ENCODE measurements around the gene SLC5A10. TPM values are rescaled to one million over a fixed set of nuclear protein-coding genes. Genes with fewer than 3 reads are reported as not detected.

The SLC5A10 gene
- total RNA-seq, result 0.13 TPM in 1 of 2 replicates, not detected in the other

GRCh38 chr17:18951941-18952842 lies at the start of gene SLC5A10:
Gene SLC5A10 (plus strand): TSS chr17:18952165. CDS start chr17:18952206, 41 bp downstream.

DNA sequence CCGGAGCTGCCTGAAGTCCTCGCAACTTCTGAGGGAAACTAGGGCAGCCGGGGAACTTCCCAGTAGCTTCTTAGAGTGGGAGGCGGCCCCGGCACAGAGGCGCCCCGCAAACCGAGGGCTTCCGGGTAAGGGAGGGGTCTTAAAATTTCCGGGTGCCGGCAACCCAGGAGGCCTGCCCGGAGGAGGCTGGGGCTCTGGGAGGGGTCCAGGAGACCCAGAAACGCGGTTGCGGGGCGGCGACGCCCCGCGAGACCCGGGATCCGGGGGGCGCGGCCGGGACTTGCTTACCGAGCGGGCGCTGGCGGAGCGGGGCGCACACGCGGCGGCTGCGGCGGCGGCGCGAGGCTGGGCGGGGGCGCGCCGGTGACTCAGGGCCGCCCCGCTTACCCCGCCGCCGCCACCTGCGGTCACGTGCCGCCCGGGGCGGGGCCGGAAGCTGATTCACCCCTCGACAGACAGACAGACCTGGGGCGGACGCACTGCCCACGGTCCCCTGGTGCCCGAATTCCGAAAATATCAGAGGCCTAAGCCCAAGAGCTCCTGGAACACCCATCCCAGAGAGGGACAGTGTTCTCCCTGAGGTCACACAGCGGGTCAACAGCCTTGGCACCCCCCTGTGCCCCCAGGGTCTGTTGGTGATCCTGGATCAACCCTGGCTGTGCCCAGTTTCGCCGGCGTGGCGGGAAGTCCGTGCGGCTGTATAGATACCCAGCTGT lies 52.6 kb downstream of the SLC5A10 start, which contains the start of gene FAM83G:
TSS of gene FAM83G (minus strand) at position 344 of the 716 bp plus-strand sequence. CDS start 723 bp downstream, outside the sequence.

DNA sequence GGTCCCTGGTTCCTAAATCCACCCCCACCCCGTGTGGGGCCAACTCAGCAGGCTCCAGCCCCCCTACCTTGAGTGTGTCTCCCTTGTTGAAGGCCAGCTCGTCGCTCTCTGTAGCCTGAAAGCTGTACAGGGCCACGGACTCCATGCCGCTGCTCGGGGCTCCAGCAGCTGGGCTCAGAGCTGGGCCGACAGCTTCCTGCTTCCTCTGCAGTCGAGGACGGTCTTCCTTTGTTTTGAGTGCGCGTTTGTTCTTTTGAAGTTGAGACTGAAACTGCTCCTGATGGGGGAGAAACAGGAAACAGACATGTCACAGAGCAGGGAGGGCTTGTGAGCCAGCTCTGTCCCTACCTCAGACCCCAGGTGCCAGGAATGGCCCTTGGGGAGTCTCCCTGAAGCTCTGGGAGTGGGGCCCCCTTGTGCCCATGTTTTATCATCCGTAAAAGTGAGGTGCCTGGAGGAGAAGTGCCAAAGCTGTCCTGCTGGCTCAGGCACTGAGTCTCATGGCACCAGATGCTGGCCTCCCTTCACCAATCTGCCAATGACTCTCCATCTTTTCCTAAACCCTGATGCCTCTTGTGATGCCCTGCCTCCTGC lies 94.9 kb downstream of the SLC5A10 start, which contains the start of gene GRAP:
TSS of gene GRAP (minus strand) at position 176 of the 594 bp plus-strand sequence. CDS start at position 145, 31 bp downstream.

Other genes starting within 250 kb of the SLC5A10 start
- not detected in 2 replicates for gene FBXW10, start 208.1 kb upstream of the SLC5A10 start, total RNA-seq
- 13.8 and 15.5 TPM in 2 replicates for gene TVP23B, start 171.0 kb upstream of the SLC5A10 start, total RNA-seq
- gene PRPSAP2, start 94.0 kb upstream of the SLC5A10 start, total RNA-seq, result 19.1 and 23.0 TPM in 2 replicates
- gene FAM83G, start 52.6 kb downstream of the SLC5A10 start, total RNA-seq, result 17.4 and 19.3 TPM in 2 replicates
- 0.25 and 1.1 TPM in 2 replicates for gene GRAP, start 94.8 kb downstream of the SLC5A10 start, total RNA-seq
- gene GRAPL, start 175.4 kb downstream of the SLC5A10 start, total RNA-seq, result not detected in 2 replicates

All from mesangial cell (primary cell).